H4 (cell line): ENCODE data around the gene TECPR2. TPM values are rescaled to one million over a fixed set of nuclear protein-coding genes. Genes with fewer than 3 reads are reported as not detected.

Experiments used
- DNase-seq: peaks from one replicate; pipeline ENCODE4 v3.0.0-alpha.2; 2015; ENCODE audit warnings: low spot score
- total RNA-seq: library from RNA; depleted of rRNA; stranded (reverse); fragments of >200 nt; shearing (Covaris generic); gene quantifications from 2 replicates; pipeline ENCODE4 v1.2.3, GENCODE V29; 2014

TECPR2 gene
- total RNA-seq, 1 experiment from 2014 or later = 3.6 TPM

GRCh38 chr14:102375119-102375518 is 12.4 kb downstream of the TECPR2 start:
- DNase-seq = no peak

GRCh38 chr14:102377696-102378095 is 15.0 kb downstream of the TECPR2 start:
- DNase-seq = no peak

GRCh38 chr14:102378830-102379229 is 16.1 kb downstream of the TECPR2 start:
- DNase-seq = no peak

- no peak for DNase-seq
These were observed 24.3 kb downstream of the TECPR2 start for GRCh38 chr14:102387086-102387485.

GRCh38 chr14:102389246-102389645 is 26.5 kb downstream of the TECPR2 start:
- DNase-seq = no peak

- DNase-seq = no peak
These were observed 27.5 kb downstream of the TECPR2 start for GRCh38 chr14:102390064-102390855.

- no peak for DNase-seq
These were observed 29.8 kb downstream of the TECPR2 start for GRCh38 chr14:102392506-102392905.

GRCh38 chr14:102394717-102395375 is 32.1 kb downstream of the TECPR2 start:
- no peak for DNase-seq

- no peak for DNase-seq
These were observed 33.8 kb downstream of the TECPR2 start for GRCh38 chr14:102396521-102396920.

GRCh38 chr14:102403028-102403427 is 40.3 kb downstream of the TECPR2 start:
- DNase-seq = no peak

GRCh38 chr14:102407258-102407657 is 44.5 kb downstream of the TECPR2 start:
- DNase-seq = no peak

GRCh38 chr14:102408724-102409123 is 46.0 kb downstream of the TECPR2 start:
- no peak for DNase-seq

- no peak for DNase-seq
These were observed 52.9 kb downstream of the TECPR2 start for GRCh38 chr14:102415671-102416070.

- no peak for DNase-seq
These were observed 54.3 kb downstream of the TECPR2 start for GRCh38 chr14:102417001-102417431.

- no peak for DNase-seq
These were observed 54.9 kb downstream of the TECPR2 start for GRCh38 chr14:102417646-102418045.

- no peak for DNase-seq
These were observed 55.6 kb downstream of the TECPR2 start for GRCh38 chr14:102418169-102418852.

- no peak for DNase-seq
These were observed 56.1 kb downstream of the TECPR2 start for GRCh38 chr14:102418853-102419240.

- no peak for DNase-seq
These were observed 56.5 kb downstream of the TECPR2 start for GRCh38 chr14:102419276-102419675.

GRCh38 chr14:102419716-102420115 is 57.0 kb downstream of the TECPR2 start:
- no peak for DNase-seq

GRCh38 chr14:102421411-102422057 is 58.8 kb downstream of the TECPR2 start:
- DNase-seq = no peak

- no peak for DNase-seq
These were observed 61.8 kb downstream of the TECPR2 start for GRCh38 chr14:102424520-102424919.

- no peak for DNase-seq
These were observed 62.2 kb downstream of the TECPR2 start for GRCh38 chr14:102424923-102425322.
